Heart left ventricle (tissue), 16 donors: ENCODE measurements around the gene NUBP2. TPM values are rescaled to one million over a fixed set of nuclear protein-coding genes. Genes with fewer than 3 reads are reported as not detected.

ENCODE experiments used
- ATAC-seq, 4 donors: fragments of 200-7000 bp; cut with Tn5 transposase; one replicate each; pipeline ENCODE4 v1.9.1; 2020 to 2022; ENCODE audit warnings: moderate library complexity in 4 of 4, mild to moderate bottlenecking in 3 of 4, moderate number of reproducible peaks in 1 of 4
- DNase-seq, 5 donors: peaks; one replicate each; pipeline ENCODE4 v3.0.0-alpha.2; 2020
- H3K27ac ChIP-seq, 12 donors: fragments of 200-600 bp; sonication (generic) in 4 of 12; one replicate each; pipeline versions ENCODE4 v1.5.0 to v1.8.0; 2016 to 2022; ENCODE audit warnings: mild to moderate bottlenecking in 2 of 12
- H3K27me3 ChIP-seq, 9 donors: fragments of 200-600 bp; sonication (generic) in 2 of 9; one replicate each; pipeline versions ENCODE4 v1.5.1 to v1.8.0; 2016 to 2022; ENCODE audit warnings: mild to moderate bottlenecking in 3 of 9
- H3K36me3 ChIP-seq, 9 donors: fragments of 200-600 bp; sonication (generic) in 2 of 9; one replicate each; pipeline versions ENCODE4 v1.5.0 to v1.8.0; 2018 to 2022; ENCODE audit warnings: mild to moderate bottlenecking in 2 of 9
- H3K4me1 ChIP-seq, 12 donors: fragments of 200-600 bp; sonication (generic) in 4 of 12; one replicate each; pipeline versions ENCODE4 v1.5.0 to v1.8.0; 2016 to 2022; ENCODE audit warnings: mild to moderate bottlenecking in 3 of 12
- H3K4me3 ChIP-seq, 12 donors: fragments of 200-600 bp; sonication (generic) in 4 of 12; one replicate each; pipeline versions ENCODE4 v1.5.0 to v1.8.0; 2017 to 2022; ENCODE audit warnings: mild to moderate bottlenecking in 9 of 12, moderate library complexity in 4 of 12
- H3K9me3 ChIP-seq, 12 donors: fragments of 200-600 bp; sonication (generic) in 4 of 12; one replicate each; pipeline versions ENCODE4 v1.5.0 to v1.8.0; 2016 to 2022; ENCODE audit warnings: mild to moderate bottlenecking in 1 of 12
- POLR2A ChIP-seq, 2 donors: fragments of 450-650 bp; IDR thresholded peaks; one replicate each; pipeline ENCODE4 v1.6.1; 2017; ENCODE audit warnings: antibody characterized with exemption in 2 of 2, mild to moderate bottlenecking in 2 of 2, moderate library complexity in 2 of 2
- WGBS, 4 donors: extraction: QIAGEN DNeasy Blood & Tissue Kit in 2 of 4; methylation state at CpG; one replicate each; pipeline versions ENCODE4 v1.1.5 to v1.1.7; 2013 to 2018; 5-methylcytosine and 5-hydroxymethylcytosine counted together
- intact Hi-C, 10 donors: fragments of 100-400 bp; cut with DNase I; formaldehyde crosslinking; loops; one replicate each; pipeline versions ENCODE4 v1.11.1 to v1.14.2; 2022
- polyA plus RNA-seq, 2 donors: library from polyadenylated mRNA; stranded (reverse); fragments of 200-250 nt; gene quantifications; one replicate each; pipeline ENCODE4 v1.2.3, GENCODE V29; 2013
- total RNA-seq, 9 donors: library from RNA; depleted of rRNA in 2 of 9; stranded (reverse); fragments of >200 nt in 2 of 9; fragmentation: NEBNext Ultra II Directional in 3 of 9; extraction: Animal tissue kit (Norgen Biotek cat#: 25700) in 3 of 9; gene quantifications; one replicate each; pipeline versions ENCODE4 v1.1.0 to v1.2.4, GENCODE V29; 2016 to 2023
- TF ChIP-seq, protein P1 (sequence below), 12 donors: fragments of 200-600 bp; sonication (generic) in 4 of 12; IDR thresholded peaks; one replicate each; pipeline versions ENCODE4 v1.5.0 to v1.8.0; 2018 to 2022; ENCODE audit warnings: antibody characterized with exemption in 12 of 12, mild to moderate bottlenecking in 5 of 12
- donor health status: ischemic (EF 13 %, LVEDD 7.1; RV severe dilation, severe dysfunction).
- donor health status: healthy with polysubstance abuse.
- donor health status: DM: no; HTN: yes; CAD: no.
- donor health status: DM: no; HTN: no; CAD: no.
- donor health status: ischemic (EF 25% LVEDD 6.9; RV normal size, moderate dysfunction).
- donor health status: ischemic (EF 25% LVEDD 5.7; RV mildly dilated, moderate dysfunction).
- donor health status: healthy.
- donor health status: DM: yes; HTN: yes; CAD: no.
- donor health status: ischemic (EF 35%, LVEDD 5.7; RV mildly dilated, moderate dysfunction).
- donor health status: nonischemic (EF 11% LVEDD 7.7; RV severe dilation, severe dysfunction).
- donor health status: DM: yes; HTN: yes; CAD: no.
- donor health status: PGD.
- donor health status: ischemic (EF 29% LVEDD 5.4; RV normal size, mild dysfunction).
- donor health status: nonischemic (EF 23%, LVEDD 6.1; RV moderate dilation, normal function).

Gene NUBP2
- total and polyA plus RNA-seq, 11 donors = 26.7 to 81.9 (median 30.4) TPM

DNA sequence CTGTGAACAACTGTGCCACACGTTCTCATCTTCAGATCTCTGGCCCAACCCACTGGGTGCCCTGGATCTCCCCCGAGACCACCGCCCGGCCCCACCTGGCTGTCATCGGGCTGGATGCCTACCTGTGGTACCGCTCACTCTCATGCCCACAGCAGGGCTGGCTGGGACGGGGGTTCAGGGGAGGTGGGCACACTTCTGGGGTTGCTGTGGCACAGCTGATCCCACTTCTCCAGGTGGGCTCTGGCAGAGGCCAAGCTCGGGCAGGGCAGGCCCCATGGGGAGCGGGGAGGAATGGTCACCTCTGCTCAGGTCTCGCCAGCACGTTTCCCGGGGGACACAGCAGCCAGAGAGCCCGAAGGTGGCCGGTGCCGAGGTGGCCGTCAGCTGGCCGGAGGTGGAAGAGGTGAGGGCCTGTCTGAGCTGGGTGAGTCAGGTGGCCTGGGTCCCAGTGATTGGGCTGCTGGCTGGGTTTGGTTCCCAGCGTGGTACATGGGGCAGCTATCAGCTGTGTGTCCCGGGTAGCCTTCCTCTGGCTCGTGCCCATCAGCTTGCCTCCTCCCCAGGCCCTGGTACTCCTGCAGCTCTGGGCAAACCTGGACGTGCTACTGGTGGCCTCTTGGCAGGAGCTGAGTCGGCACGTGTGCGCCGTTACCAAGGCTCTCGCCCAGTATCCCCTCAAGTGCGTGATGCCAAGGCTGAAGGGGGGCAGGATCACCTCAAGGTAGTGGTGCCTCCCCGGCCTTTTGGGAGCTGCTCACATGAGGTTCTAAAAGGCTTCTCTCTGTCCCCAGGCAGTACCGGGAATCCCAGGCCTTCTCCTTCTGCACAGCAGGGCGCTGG lies 7.5 kb upstream of the NUBP2 start:
- Histone ChIP-seq H3K4me1 (peaks cover 14 to 44% (median 32%) of the 10 kb centered on the region in 12 donors), H3K36me3 (peaks cover 0 to 52% (median 41%) of the 10 kb centered on the region in 9 donors), H3K27ac (no peak overlapping the region), H3K27me3 (no peaks in the 10 kb centered on the region), H3K4me3 (no peak overlapping the region), H3K9me3 (no peaks in the 10 kb centered on the region)
- TF ChIP-seq, protein P1, sequence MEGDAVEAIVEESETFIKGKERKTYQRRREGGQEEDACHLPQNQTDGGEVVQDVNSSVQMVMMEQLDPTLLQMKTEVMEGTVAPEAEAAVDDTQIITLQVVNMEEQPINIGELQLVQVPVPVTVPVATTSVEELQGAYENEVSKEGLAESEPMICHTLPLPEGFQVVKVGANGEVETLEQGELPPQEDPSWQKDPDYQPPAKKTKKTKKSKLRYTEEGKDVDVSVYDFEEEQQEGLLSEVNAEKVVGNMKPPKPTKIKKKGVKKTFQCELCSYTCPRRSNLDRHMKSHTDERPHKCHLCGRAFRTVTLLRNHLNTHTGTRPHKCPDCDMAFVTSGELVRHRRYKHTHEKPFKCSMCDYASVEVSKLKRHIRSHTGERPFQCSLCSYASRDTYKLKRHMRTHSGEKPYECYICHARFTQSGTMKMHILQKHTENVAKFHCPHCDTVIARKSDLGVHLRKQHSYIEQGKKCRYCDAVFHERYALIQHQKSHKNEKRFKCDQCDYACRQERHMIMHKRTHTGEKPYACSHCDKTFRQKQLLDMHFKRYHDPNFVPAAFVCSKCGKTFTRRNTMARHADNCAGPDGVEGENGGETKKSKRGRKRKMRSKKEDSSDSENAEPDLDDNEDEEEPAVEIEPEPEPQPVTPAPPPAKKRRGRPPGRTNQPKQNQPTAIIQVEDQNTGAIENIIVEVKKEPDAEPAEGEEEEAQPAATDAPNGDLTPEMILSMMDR (IDR thresholded peaks at IDR 0.05) = no peak
- no peak for TF ChIP-seq POLR2A (IDR thresholded peaks at IDR 0.05)
- DNase-seq (peak in 2 of 5 donors; percentile 12 to 63), ATAC-seq (no peak)
- 86 to 95% (median 90%) methylated on average over 14 to 30 of the region's 30 CpGs for WGBS, 4 donors
- intact Hi-C loops = no loop called here

DNA sequence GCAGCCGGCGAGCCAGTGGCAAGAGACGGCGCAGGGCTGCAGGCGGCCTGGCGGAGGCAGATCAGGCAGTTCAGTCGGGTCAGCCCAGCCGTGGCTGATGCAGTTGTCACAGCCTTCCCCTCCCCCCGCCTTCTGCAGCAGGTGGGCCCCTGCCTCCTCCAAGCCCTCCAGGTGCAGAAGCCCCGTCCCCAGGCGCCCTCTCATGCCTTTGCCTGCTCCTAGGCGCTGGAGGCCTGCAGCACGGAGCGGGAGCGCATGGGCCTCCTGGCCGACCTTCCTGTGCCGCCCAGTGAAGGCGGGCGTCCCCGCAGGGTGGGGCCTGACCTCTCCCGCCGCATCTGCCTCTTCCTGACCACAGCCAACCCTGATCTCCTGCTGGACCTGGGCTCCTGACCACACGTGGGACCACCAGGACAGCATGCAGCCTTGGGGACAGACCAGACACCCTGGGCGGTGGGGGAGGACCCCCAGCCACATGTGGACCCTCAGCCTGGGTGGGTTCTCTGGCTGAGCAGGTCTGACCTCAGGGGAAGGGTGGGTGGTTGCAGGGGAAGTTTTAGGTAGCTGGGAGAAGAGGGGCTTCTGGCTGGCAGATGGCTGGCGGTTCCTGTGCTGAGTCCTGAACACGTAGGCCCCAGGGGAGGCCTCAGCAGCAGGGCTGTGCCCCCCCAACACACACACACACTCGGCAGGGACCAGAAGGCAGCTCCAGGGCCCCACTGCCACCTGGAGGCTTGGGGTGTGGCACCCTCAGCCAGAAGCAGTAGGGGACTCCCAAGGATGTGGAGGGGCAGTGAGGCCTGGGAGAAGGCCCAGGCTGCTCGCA lies 6.7 kb upstream of the NUBP2 start:
- intact Hi-C loops = no loop called here
- Histone ChIP-seq H3K4me1 (peaks cover 12 to 46% (median 32%) of the 10 kb centered on the region in 12 donors), H3K27ac (no peak overlapping the region), H3K27me3 (no peaks in the 10 kb centered on the region), H3K36me3 (peaks cover 0 to 60% (median 48%) of the 10 kb centered on the region in 9 donors), H3K9me3 (no peaks in the 10 kb centered on the region), H3K4me3 (no peak overlapping the region)
- DNase-seq (peak in 2 of 5 donors; percentile 6 to 42), ATAC-seq (no peak)
- WGBS, 4 donors = 80 to 86% (median 83%) methylated on average over 19 to 28 of the region's 28 CpGs
- TF ChIP-seq, protein P1 (IDR thresholded peaks at IDR 0.05) = no peak
- TF ChIP-seq POLR2A (IDR thresholded peaks at IDR 0.05) = no peak

DNA sequence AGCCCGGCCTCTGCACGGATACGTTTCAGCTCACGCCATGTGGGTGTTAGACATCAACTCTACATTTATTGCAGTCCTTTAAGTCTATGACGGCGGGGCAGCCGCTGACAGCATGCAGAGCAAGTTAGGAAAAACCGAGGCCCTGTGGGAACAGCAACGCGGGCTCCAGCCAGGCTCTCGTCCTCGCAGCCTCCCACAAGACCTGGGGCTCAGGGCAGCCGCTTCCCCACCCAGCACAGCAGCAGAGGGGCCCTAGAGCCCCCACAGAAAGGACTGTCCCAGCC lies 6.1 kb upstream of the NUBP2 start:
- Histone ChIP-seq H3K9me3 (no peaks in the 10 kb centered on the region), H3K4me3 (no peak overlapping the region), H3K27ac (no peak overlapping the region), H3K4me1 (peaks cover 14 to 50% (median 37%) of the 10 kb centered on the region in 12 donors), H3K27me3 (no peaks in the 10 kb centered on the region), H3K36me3 (peaks cover 0 to 63% (median 48%) of the 10 kb centered on the region in 9 donors)
- 72 to 87% (median 81%) methylated on average over 11 to 13 of the region's 13 CpGs for WGBS, 4 donors
- TF ChIP-seq POLR2A (IDR thresholded peaks at IDR 0.05) = no peak
- TF ChIP-seq, protein P1 (IDR thresholded peaks at IDR 0.05) = no peak
- ATAC-seq (no peak), DNase-seq (peak in 1 of 5 donors; percentile 51)
- intact Hi-C loops = no loop called here

DNA sequence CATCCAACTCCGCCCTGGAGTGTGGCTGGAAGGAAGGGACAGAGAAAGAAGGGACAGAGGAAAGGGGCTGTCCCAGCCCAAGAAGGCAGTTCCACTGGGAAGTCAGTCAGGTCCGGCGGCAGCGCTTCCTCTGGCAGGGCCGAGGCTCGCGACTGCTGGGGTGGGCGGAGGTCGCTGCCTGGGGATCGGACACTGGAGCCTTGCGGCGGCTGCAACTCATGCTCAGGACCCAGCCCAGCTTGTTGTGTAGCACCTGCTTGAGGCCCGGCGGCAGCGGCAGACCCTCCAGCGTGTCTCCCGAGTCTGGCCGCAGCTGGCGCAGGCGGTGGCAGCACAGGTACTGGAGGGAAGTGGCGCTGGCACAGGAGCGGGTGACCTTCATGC lies 5.8 kb upstream of the NUBP2 start:
- Histone ChIP-seq H3K4me1 (peaks cover 13 to 50% (median 36%) of the 10 kb centered on the region in 12 donors), H3K36me3 (peaks cover 0 to 63% (median 48%) of the 10 kb centered on the region in 9 donors), H3K9me3 (no peaks in the 10 kb centered on the region), H3K27ac (no peak overlapping the region), H3K27me3 (no peaks in the 10 kb centered on the region), H3K4me3 (no peak overlapping the region)
- peak in 3 of 5 donors; percentile 12 to 58 (median 33) for DNase-seq
- TF ChIP-seq, protein P1 (IDR thresholded peaks at IDR 0.05) = no peak
- TF ChIP-seq POLR2A (IDR thresholded peaks at IDR 0.05) = no peak
- WGBS, 4 donors = 70 to 86% (median 83%) methylated on average over 12 to 22 of the region's 22 CpGs
- intact Hi-C loops = no loop called here
- no peak for ATAC-seq
